IPS DF 19.7 (cell line): ENCODE data around the gene TP73.

Source experiments
- DNase-seq: peaks from one replicate; pipeline ENCODE4 v3.0.0-alpha.2; 2013; ENCODE audit warnings: low read depth, low spot score

The TP73 gene

GRCh38 chr1:3687504-3687903 lies 35.2 kb downstream of the TP73 start:
- no peak for DNase-seq

GRCh38 chr1:3688356-3689137 lies 36.2 kb downstream of the TP73 start:
- no peak for DNase-seq

GRCh38 chr1:3689138-3689750 lies 36.9 kb downstream of the TP73 start:
- DNase-seq, result no peak

GRCh38 chr1:3690282-3691065 lies 38.2 kb downstream of the TP73 start:
- DNase-seq, result no peak

DNA sequence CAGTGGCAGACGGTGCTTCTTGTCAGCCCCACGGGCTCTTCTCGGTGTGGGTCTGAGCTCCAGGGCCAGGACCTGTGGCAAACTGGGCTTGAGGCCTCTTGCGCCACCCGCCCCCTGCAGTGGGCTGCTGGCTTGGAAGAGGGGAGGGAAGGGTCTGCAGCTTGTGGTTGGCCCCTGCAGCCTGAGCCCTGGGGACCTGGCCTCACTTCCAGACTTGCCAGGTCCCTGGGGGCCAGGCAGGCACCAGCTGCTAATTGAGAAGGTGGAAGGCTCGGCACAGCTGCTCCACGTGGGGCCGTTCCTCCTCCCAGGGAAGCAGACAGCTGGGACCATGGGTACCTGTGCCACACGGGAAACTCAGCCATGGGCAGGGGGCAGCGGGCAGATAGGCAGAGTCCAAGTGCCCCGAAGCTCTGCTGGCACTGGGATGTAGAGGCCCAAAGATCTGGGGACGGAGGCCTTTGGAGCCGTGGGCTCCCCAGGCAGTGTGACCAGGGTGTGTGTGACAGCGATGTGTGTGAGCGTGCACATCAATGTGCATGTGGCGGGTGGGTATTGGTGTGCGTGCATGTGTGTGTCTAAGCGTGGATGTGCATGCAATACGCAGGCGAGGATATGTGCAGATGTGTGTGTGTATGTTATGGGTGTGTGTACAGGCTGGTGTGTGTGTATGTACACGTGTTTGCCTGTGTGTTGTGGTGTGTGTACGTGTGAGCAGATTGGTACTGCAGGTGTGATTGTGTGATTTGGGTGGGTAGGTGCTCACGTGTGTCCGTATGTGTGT lies 39.3 kb downstream of the TP73 start:
- DNase-seq, result no peak

DNA sequence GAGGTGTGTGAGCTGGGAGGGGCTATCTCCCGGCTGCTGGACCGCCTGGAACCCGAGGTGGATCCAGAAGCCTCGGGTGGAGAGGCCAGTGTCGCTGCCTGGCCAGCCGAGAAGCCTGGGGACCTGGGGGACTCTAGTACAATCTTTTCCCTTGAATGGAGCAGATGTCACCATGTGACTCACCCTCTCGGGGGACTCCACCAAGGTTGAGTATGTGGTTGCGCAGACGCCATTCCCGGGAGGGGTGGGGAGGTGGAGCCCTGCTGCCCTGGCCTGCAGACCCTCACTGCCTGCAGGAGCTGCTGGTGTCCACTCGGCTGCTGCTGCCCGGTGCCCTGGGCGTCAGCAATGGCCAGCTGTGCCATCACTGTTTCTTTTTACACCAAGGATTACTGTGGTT lies 40.3 kb downstream of the TP73 start:
- DNase-seq, result no peak

- DNase-seq, result no peak
Observed at GRCh38 chr1:3693321-3693720, 41.0 kb downstream of the TP73 start.

- DNase-seq, result peak; percentile 28
Observed at GRCh38 chr1:3695326-3696217, 43.3 kb downstream of the TP73 start.

GRCh38 chr1:3696689-3697088 lies 44.4 kb downstream of the TP73 start:
- DNase-seq, result no peak

DNA sequence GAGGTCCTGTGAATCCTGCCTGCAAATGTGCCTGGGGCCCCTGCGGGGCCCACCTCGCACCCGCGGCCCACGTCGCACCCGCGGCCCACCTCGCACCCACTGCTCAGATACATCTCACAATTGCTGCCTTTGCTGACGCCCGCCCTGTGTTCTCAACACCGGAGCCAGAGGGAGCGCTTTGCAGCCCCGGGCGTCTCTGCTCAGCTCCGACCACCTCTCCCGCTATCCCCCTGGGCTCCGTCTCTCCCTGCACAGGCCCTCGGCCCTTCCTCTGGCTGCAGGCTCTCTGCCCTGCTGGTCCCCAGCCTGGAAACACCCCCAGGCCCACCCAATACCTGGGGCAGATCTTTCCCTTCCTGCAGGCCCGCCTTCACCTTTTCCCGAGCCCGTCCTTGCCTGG lies 44.8 kb downstream of the TP73 start:
- DNase-seq, result no peak

- DNase-seq, result no peak
Observed at GRCh38 chr1:3697810-3698209, 45.5 kb downstream of the TP73 start.

- DNase-seq, result no peak
Observed at GRCh38 chr1:3698660-3699408, 46.5 kb downstream of the TP73 start.

DNA sequence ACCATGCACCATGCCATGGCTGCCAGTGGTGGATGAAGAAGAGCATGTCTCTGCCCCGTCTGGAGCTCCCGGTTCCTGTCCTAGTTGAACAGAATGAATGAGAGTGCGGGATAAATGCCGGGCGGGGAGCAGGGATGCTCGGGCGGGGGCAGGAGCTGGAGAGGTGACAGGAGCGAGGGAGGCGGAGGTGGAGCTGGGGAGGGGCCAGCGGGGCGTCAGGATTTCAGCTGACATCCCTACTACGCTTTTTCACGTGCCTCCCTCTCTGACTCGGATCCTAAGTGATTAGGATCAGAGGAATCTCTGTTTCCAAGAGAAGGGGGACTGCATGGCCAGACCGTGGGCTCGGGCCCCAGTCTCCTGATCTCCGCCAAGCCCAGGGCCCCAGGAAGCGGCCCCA lies 47.3 kb downstream of the TP73 start:
- DNase-seq, result no peak

- DNase-seq, result no peak
Observed at GRCh38 chr1:3700631-3701030, 48.3 kb downstream of the TP73 start.

GRCh38 chr1:3702528-3702927 lies 50.2 kb downstream of the TP73 start:
- no peak for DNase-seq

DNA sequence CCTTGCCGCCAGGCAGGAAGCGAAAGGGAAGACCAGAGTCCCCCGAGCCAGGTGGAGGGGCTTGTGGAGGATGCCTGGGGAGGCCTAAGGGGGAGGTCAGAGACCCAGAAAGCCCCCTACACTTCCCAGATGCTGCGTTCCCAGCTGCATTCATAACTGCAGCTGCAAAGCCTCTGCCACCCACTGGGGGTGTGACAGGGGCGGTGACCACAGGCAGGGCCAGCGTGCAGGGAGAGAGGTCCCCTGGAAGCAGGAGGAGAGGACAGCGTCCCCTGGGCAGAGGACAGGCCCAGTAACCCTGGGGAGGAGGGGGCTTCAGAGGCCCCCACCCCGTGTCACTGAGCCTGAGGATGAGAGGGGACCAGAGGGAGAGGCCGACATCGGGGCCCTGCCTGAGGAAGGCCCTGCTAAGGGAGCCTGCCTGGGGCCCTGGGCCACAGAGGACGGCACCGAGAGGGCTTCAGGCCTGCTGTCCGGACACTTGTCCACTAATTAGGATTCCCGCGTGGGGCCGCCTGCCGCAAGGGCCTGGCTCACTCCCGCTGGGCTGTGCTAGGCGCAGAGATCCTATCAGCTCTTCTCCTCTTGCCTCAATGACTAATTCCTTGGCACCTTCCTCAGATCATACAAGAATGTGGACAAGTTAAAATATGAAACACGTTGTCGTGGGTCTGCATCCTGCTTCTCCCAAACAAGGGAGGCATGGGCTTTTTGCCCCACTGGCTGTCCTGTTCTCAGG lies 50.8 kb downstream of the TP73 start:
- no peak for DNase-seq

GRCh38 chr1:3703786-3704371 lies 51.6 kb downstream of the TP73 start:
- DNase-seq, result no peak

GRCh38 chr1:3705341-3705950 lies 53.1 kb downstream of the TP73 start:
- DNase-seq, result no peak
